Measurements from ENCODE around the gene PFKFB4. TPM values are rescaled to one million over a fixed set of nuclear protein-coding genes. Genes with fewer than 3 reads are reported as not detected.
A peak's percentile ranks its signal among the peaks of the same experiment; 100 is the strongest.

The PFKFB4 gene
- total RNA-seq (2014; rRNA removed; shearing (Covaris generic)): 4.8 and 5.2 TPM in 2 replicates

GRCh38 chr3:48556796-48557626 is at the start of gene PFKFB4:
PFKFB4 (minus strand) TSS chr3:48556803; CDS start chr3:48556777, 26 bp downstream.
- peak; percentile 96 for DNase-seq (ENCODE audit: low spot score)

GRCh38 chr3:48601622-48601994 is 45.0 kb upstream of the PFKFB4 start:
- no peak for DNase-seq (ENCODE audit: low spot score)

GRCh38 chr3:48600711-48601621 is 44.4 kb upstream of the PFKFB4 start:
- no peak for DNase-seq (ENCODE audit: low spot score)

GRCh38 chr3:48599509-48600285 is 43.1 kb upstream of the PFKFB4 start:
- no peak for DNase-seq (ENCODE audit: low spot score)

GRCh38 chr3:48599077-48599501 is 42.5 kb upstream of the PFKFB4 start:
- DNase-seq (ENCODE audit: low spot score): no peak

GRCh38 chr3:48598323-48599076 is 41.9 kb upstream of the PFKFB4 start:
- peak; percentile 90 for DNase-seq (ENCODE audit: low spot score)

- no peak for DNase-seq (ENCODE audit: low spot score)
Observed at GRCh38 chr3:48597408-48597800, 40.8 kb upstream of the PFKFB4 start.

- no peak for DNase-seq (ENCODE audit: low spot score)
Observed at GRCh38 chr3:48596676-48597407, 40.2 kb upstream of the PFKFB4 start.

- DNase-seq (ENCODE audit: low spot score): no peak
Observed at GRCh38 chr3:48596157-48596556, 39.6 kb upstream of the PFKFB4 start.

- DNase-seq (ENCODE audit: low spot score): peak; percentile 83
Observed at GRCh38 chr3:48595526-48596121, 39.0 kb upstream of the PFKFB4 start.

- no peak for DNase-seq (ENCODE audit: low spot score)
Observed at GRCh38 chr3:48595075-48595525, 38.5 kb upstream of the PFKFB4 start, which contains the start of gene COL7A1. COL7A1 (minus strand) TSS chr3:48595329; CDS start chr3:48595159, 170 bp downstream.

GRCh38 chr3:48594417-48595049 is 37.9 kb upstream of the PFKFB4 start:
- no peak for DNase-seq (ENCODE audit: low spot score)

GRCh38 chr3:48593337-48593736 is 36.7 kb upstream of the PFKFB4 start:
- DNase-seq (ENCODE audit: low spot score): no peak

- DNase-seq (ENCODE audit: low spot score): no peak
Observed at GRCh38 chr3:48592519-48593087, 36.0 kb upstream of the PFKFB4 start.

- no peak for DNase-seq (ENCODE audit: low spot score)
Observed at GRCh38 chr3:48591886-48592518, 35.4 kb upstream of the PFKFB4 start.

- DNase-seq (ENCODE audit: low spot score): no peak
Observed at GRCh38 chr3:48591436-48591835, 34.8 kb upstream of the PFKFB4 start.

GRCh38 chr3:48588230-48588629 is 31.6 kb upstream of the PFKFB4 start:
- DNase-seq (ENCODE audit: low spot score): no peak

GRCh38 chr3:48587686-48588085 is 31.1 kb upstream of the PFKFB4 start:
- DNase-seq (ENCODE audit: low spot score): no peak
